Measurements from ENCODE around the gene PRRG2.

The PRRG2 gene

DNA sequence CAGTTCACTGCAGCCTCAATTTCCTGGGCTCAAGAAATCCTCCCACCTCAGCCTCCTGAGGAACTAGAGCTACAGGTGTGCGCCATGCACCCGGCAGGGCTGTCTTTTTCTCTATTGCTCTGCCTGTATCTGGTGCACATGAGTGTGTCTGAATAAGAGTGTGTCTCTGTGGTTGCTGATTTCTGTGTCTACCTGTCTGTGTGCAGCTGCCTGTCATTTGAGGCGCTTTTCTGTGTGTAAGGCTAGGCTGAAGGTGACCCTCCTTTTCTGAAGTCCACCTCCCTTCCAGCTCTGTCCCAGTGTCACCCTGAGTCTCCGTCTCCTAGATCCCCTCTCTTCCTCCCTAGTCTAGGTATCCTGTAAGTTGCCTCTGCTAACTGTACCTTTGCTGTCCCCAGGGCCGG is 8.4 kb downstream of the PRRG2 start:
- no peak for DNase-seq

DNA sequence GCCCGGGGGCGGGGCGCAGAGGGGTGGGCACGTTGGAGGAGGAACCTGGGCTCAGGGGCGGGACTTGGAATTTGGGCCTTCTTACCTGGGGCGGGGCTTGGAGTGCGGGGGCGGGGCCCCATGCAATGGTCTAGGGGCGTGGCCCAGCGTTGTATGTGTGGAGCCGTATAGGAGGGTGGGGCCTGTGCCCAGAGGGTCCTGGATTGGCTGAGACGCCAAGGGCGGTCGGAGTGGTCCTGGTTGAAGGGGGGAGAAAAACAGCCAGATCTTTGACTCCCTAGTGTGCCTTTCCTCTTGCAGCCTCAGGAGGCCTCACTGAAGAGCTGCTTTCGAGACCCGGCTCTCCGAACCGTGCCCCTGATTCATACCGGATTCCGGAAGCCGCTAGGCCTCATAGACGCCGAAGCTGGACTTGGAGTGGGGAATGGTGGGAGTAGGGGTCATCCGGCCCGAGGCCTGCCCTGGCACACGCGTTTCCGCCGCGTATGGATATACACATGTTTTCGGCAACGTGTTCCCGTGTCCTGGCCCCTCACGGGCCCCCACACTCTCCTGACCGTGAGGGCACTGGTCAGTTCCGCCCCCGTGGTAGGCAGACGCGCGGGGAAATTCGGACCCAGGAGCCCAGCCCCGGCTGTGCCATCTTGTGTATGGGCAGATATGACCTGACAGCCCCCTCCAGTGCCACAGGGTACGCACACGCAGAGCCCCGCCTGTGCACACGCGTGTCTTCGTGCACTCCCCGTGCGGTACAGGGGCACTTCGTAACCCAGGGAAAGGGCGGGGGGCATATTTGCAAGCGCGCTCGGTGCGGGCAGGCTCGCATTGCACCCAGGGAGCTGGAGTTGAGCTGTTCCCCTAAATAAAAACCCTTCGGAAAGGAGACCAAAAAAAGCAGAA is 9.2 kb downstream of the PRRG2 start:
- peak; percentile 89 to 94 for DNase-seq

DNA sequence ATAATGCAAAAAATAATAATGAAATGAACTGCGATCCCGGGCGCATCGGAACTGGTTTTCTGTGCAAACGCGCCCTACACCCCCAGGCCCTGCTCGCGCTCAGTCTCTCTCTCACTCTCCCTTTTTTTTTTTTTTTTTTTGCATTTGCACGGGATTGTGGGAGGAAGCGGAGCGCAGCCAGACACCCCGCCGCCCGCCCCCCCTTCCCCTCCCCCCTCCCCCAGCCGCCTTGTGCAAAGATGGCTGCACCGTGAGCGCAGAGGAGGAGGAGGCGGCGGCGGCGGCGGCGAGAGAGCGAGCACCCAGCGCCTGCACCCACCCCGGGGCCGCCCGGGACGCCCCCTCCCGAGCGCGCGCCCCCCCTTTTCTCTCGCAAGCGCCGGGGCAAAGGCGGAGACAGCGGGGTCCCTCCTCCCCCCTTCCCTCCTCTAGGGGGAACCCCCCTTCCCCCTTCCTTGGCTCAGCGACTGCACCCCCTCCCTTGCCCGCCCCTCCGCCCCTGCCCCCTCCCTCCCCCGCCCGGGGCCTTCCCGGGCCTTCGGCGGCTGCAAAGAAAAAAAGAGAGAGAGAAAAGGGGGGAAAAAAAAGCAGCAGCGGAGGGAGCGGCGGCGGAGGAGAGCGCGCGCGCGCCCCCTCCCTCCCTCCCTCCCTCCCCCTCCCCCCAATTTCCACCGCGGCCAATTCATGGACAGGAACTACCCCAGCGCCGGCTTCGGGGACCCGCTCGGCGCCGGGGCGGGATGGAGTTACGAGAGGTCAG is 10.0 kb downstream of the PRRG2 start, which contains the start of gene PRR12:
PRR12 (plus strand) TSS at position 212 of the 760 bp plus-strand sequence; CDS start at position 685, 473 bp downstream.
- DNase-seq = peak; percentile 70 to 71

DNA sequence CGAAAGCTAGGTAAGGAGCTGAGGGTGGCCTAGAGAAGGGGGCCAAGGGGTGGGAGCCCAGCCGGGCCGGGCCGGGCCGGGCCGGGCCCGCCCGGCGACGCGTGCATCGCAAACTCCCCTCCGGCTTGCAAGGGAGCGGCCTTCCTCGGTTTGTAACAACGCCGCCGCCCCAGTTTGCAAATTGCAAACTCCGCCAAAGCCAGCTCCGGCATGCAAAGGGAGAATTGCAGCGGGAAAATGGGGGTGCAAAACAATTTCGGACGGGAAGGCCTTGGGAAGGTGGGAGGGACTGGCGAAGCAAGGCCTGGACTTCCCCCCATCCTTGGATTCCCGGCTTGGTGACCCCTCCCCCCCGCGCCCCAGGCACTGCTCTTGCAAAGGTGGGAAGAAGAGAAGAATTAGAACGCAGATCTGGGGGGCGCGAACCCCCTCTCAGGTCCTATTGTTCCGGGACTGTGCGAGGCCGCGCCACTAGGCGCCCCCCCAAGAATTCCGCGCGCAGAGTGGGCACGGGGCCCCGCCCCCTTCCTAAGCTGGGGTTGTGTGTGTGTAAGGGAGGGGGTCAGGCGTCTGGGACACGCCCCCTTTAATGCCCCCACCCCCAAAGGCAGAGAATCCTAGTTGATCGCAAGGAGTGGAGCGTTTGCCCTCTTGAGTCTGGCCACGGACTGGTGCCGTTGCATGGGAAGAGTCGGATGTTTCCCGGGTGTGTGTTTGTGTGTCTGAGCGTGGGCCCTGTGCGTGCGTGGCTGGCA is 10.8 kb downstream of the PRRG2 start:
- DNase-seq = peak; percentile 55 to 58

DNA sequence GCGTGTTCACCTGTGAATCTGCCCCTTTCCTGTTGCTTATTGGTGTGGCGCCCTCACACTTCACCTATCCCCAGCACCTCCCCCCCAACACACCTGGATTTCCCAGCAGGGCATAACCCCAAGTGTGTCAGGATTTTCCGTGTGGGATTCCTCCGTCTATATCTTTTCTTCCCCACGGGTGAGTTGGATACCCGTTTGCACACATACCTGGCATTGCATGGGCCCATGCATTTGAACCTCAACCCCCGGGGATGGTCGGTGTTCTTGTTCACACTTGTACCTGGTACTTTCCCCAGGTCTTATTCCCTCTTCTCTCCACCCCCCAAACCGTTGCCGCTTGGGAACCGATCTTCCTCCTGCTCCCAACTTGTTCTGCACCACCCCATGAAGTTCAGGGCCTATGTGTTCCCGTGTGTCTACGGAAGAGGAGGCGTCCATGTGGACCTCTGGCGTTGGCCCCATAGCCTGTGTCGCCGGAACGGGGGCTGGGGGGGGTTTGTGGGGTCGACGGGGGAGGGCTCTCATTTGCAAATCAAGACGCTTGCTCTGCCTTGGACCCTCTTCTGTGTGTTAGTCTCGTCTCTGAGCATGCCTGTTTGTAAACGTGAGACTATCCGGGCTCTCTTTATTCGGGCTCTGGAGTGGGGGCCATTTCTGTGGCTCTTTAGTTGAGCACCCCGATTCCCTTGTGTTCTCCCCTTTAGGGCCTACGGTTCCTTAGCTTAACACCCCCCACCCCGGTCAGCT is 11.5 kb downstream of the PRRG2 start:
- DNase-seq = peak; percentile 22 to 36

GRCh38 chr19:49593233-49594113 is 12.4 kb downstream of the PRRG2 start:
- peak; percentile 94 to 95 for DNase-seq

GRCh38 chr19:49594157-49594992 is 13.3 kb downstream of the PRRG2 start:
- DNase-seq = no peak

DNA sequence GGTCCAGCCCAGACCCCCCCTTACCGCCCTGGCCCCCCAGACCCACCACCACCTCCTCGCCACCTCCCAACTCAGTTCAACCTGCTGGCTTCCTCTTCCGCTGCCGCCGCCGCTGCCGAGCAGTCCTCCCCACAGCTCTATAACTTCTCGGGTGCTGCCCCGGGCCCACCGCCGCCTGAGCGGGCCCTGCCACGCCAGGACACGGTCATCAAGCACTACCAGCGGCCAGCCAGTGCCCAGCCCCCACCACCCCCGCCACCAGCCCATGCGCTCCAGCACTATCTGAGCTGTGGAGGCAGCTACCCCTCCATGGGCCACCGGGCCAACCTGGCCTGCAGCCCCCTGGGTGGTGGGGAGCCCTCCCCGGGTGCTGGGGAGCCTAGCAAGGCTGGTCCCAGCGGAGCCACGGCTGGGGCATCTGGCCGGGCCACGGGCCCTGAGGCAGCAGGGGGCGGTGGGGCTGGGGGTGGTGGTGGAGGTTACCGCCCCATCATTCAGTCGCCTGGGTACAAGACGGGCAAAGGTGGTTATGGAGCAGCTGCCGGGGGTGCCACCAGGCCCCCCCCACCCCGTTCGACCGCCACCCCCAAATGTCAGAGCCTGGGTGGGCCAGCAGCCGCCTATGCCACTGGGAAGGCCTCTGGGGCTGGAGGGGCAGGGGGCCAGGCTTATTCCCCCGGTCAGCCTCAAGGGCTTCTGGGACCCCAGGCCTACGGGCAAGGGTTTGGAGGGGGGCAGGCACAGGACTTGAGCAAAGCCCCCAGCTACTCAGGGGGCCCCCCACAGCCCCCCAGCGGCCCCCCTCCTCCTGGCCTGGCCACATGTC is 14.1 kb downstream of the PRRG2 start:
- no peak for DNase-seq

DNA sequence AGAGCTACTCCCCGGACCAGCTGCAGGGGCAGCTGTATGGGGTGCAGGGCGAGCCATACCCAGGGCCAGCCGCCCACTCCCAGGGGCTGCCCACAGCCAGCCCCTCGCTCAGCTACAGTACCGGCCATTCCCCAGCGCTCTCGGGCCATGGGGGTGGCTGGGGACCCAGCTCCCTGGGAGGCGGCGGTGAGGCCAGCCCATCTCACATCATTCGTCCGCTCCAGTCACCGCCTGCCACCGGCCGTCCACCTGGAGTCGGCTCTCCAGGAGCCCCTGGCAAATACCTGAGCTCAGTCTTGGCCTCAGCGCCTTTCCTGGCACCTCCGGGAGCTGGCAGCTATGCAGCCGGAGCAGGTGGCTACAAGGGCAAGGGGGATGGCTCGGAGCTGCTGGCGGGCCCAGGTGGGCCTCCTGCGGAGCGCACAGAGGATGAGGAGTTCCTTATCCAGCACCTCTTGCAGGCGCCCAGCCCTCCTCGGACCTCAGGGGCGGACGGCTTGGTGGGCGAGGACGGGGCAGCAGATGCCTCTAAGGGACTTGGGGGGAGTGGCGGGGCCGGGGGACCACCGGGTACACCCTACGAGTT is 14.8 kb downstream of the PRRG2 start:
- no peak for DNase-seq

GRCh38 chr19:49596407-49596806 is 15.3 kb downstream of the PRRG2 start:
- DNase-seq = no peak

- no peak for DNase-seq
These were observed 16.0 kb downstream of the PRRG2 start for GRCh38 chr19:49596954-49597702.

- no peak for DNase-seq
These were observed 16.5 kb downstream of the PRRG2 start for GRCh38 chr19:49597703-49597974.

DNA sequence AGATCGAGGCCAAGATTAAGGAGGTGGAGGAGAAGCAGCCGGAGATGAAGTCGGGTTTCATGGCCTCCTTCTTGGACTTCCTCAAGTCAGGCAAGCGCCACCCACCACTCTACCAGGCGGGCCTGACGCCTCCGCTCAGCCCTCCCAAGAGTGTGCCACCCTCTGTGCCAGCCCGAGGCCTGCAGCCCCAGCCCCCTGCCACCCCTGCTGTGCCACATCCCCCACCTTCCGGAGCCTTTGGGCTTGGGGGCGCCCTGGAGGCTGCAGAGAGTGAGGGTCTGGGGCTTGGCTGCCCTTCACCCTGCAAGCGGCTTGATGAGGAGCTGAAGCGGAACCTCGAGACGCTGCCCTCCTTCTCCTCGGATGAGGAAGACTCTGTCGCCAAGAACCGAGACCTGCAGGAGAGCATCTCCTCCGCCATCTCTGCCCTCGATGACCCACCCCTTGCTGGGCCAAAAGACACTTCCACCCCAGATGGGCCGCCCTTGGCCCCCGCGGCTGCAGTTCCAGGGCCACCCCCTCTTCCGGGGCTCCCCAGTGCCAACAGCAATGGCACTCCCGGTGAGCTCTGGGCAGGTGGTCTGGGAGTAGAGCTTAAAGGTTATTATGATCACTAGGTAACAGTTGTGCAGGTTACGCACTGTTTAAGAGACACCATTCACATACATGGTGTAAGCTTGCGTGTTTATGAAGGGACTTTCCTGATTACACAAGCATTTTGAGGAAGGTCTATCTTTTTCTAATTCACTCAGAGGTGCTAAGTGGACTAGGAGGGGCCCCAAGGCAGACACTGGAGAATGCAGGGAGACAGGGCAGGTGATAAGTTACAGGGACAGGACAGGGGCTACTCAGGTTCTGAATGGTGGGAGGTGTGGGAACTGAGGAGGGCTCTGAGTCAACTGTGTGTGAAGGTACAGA is 18.5 kb downstream of the PRRG2 start:
- no peak for DNase-seq

DNA sequence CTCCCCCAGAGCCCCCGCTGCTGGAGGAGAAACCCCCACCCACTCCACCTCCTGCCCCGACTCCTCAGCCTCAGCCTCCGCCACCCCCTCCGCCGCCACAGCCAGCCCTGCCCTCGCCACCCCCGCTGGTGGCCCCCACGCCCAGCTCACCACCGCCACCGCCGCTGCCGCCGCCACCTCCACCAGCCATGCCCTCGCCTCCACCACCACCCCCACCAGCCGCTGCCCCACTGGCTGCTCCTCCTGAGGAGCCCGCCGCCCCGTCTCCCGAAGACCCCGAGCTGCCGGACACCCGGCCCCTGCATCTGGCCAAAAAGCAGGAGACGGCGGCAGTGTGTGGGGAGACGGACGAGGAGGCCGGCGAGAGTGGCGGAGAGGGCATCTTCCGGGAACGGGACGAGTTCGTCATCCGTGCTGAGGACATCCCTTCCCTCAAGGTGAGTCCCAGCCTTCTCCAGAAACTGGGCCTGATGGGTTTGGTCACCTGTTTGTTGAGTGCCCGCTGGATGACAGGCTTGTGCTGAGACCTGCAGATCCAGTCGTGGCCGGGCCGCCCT is 20.4 kb downstream of the PRRG2 start:
- DNase-seq = no peak

- DNase-seq = no peak
These were observed 21.7 kb downstream of the PRRG2 start for GRCh38 chr19:49602806-49603205.

DNA sequence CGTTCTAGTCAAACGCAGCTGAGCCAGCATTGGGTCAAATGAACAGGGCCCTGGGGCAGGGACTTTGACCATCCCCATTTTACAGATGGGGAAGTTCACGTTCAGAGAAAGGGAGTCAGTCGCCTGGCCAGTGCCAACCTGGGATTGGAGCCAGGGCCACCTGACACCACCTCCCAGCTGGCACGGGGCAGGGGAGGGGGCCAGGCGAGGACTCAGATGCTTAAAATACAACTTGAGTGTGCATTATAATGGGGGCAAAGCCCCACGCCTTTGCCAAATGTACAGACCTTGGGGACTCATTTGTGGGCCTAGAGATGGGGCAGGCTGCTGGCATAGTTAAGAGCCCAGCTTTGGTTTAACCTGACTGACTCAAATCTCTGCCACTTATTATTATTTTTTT is 24.5 kb downstream of the PRRG2 start:
- DNase-seq = no peak

DNA sequence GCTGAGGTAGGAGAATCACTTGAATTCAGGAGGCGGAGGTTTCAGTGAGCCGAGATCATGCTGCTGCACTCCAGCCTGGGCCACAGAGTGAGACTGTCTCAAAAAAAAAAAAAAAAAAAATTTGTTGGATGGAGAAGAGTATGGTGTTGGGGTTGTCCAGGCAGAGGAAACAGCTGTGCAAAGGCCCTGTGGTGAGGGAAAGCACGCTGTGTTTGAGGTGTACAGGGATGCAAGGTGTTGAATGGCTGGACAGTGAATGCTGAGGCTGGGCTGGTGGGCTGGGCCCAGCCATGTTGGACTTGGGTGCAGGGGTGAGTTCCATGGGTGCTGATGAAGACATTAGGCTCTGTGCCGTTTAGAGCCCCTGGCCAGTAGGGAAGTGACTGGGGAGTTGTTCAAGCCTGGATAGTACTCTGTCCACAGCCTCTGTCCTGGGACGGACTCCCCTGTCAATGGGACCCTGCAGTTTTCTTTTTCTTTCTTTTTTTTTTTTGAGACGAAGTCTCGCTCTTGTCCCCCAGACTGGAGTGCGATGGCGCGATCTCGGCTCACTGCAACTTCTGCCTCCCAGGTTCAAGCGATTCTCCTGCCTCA is 28.5 kb downstream of the PRRG2 start:
- no peak for DNase-seq

All from stimulated activated CD4-positive, alpha-beta T cell treated with anti-CD3 and anti-CD28 coated beads, Interleukin-2, amount 100 ng/mL, for 24 hours (primary cell).